Thyroid gland (tissue), 4 donors: ENCODE data around the gene SART1.

Source experiments
- CTCF ChIP-seq, 6 experiments: fragments of 200-600 bp in 3 of 6; fragments of 450-650 bp in 3 of 6; sonication (generic) in 3 of 6; IDR thresholded peaks; one replicate each; pipeline ENCODE4 v1.5.1; 2016 to 2019; ENCODE audit warnings: antibody characterized with exemption in 6 of 6, mild to moderate bottlenecking in 2 of 6, inconsistent platforms in 1 of 6, moderate library complexity in 1 of 6
- POLR2A ChIP-seq, 2 donors: fragments of 450-650 bp; IDR thresholded peaks; one replicate each; pipeline ENCODE4 v1.6.1; 2017; ENCODE audit warnings: antibody characterized with exemption in 2 of 2, mild to moderate bottlenecking in 2 of 2, moderate library complexity in 1 of 2

DNA sequence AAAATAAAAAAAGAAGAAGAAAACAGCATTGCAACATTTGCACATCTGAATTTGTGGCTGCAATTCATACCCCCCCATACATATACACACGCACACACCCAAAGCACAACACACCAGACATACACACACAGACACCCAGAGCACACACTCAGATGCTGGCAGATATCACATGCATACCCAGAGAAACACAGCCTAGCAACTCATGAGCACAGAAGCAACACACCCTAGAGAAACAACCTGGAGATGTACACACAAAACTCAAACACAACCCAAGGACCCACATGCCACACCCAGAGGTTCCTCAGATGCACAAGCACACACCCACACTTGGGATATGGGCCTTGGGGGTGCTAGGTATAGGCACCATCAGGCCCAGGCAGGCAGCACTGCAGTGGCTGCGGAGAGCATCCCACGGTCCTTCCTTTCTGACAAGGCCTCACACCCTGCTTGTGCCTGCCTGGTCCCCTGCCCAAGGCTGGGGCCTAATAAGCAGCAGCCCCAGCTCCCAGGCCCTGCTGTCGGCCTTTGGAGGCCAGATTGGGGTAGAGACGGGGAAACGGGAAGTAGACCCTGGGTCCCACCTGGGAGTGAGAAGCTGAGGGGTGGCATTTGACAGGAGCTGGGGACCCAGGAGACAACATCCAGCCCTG lies 53.4 kb downstream of the SART1 start:
- TF ChIP-seq CTCF (IDR thresholded peaks at IDR 0.05) (no peak), POLR2A (IDR thresholded peaks at IDR 0.05) (no peak)
